Lung (tissue), 12 donors: ENCODE results near the gene CRK. TPM values are rescaled to one million over a fixed set of nuclear protein-coding genes. Genes with fewer than 3 reads are reported as not detected.
A peak's percentile ranks its signal among the peaks of the same experiment; 100 is the strongest.

Experiments used
- ATAC-seq: fragments of 200-7000 bp; cut with Tn5 transposase; one replicate; pipeline ENCODE4 v1.9.1; 2020; ENCODE audit warnings: moderate number of reproducible peaks; ENCODE audit not compliant: insufficient read depth, low FRiP score
- DNase-seq, 3 donors: peaks; one replicate each; pipeline ENCODE4 v3.0.0-alpha.2; 2013 to 2017
- H3K27ac ChIP-seq, 2 donors: one replicate each; pipeline ENCODE4 v1.5.1; 2013; ENCODE audit warnings: mild to moderate bottlenecking in 2 of 2, moderate library complexity in 2 of 2, control low read depth in 1 of 2, inconsistent platforms in 1 of 2, low read depth in 1 of 2, low read length in 1 of 2
- H3K27me3 ChIP-seq, 3 donors: one replicate each; pipeline ENCODE4 v1.5.1; 2013; ENCODE audit warnings: low read length in 2 of 3; ENCODE audit not compliant: control insufficient read depth in 3 of 3, insufficient read depth in 3 of 3
- H3K36me3 ChIP-seq, 4 donors: one replicate each; pipeline ENCODE4 v1.5.1; 2013; ENCODE audit warnings: low read length in 4 of 4, mild to moderate bottlenecking in 1 of 4, moderate library complexity in 1 of 4; ENCODE audit not compliant: control insufficient read depth in 4 of 4, insufficient read depth in 4 of 4
- H3K4me1 ChIP-seq, 5 donors: one replicate each; pipeline ENCODE4 v1.5.1; 2013; ENCODE audit warnings: low read length in 5 of 5, mild to moderate bottlenecking in 2 of 5, moderate library complexity in 1 of 5; ENCODE audit not compliant: control insufficient read depth in 5 of 5, insufficient read depth in 5 of 5
- H3K4me3 ChIP-seq: one replicate; pipeline ENCODE4 v1.5.1; 2013; ENCODE audit warnings: mild to moderate bottlenecking, control low read depth, moderate library complexity
- H3K9ac ChIP-seq, 2 donors: one replicate each; pipeline ENCODE4 v1.5.1; 2013; ENCODE audit warnings: low read length in 2 of 2, control low read depth in 1 of 2; ENCODE audit not compliant: insufficient read depth in 1 of 2
- H3K9me3 ChIP-seq, 4 donors: one replicate each; pipeline ENCODE4 v1.5.1; 2013; ENCODE audit warnings: low read length in 3 of 4, mild to moderate bottlenecking in 1 of 4, moderate library complexity in 1 of 4; ENCODE audit not compliant: control insufficient read depth in 4 of 4, insufficient read depth in 3 of 4
- CTCF ChIP-seq: IDR thresholded peaks from 2 replicates; pipeline ENCODE4 v1.5.1; 2012; ENCODE audit warnings: mild to moderate bottlenecking; ENCODE audit errors: control extremely low read depth, extremely low read depth
- WGBS, 2 donors: extraction: QIAGEN DNeasy Blood & Tissue Kit; methylation state at CpG; one replicate each; pipeline ENCODE4 v1.1.7; 2013; 5-methylcytosine and 5-hydroxymethylcytosine counted together
- polyA plus RNA-seq, 2 donors: library from polyadenylated mRNA; stranded (reverse); fragments of 200-250 nt; gene quantifications; one replicate each; pipeline ENCODE4 v1.2.1, GENCODE V29; 2013
- total RNA-seq, 2 donors: library from RNA; depleted of rRNA in 1 of 2; stranded (reverse); fragments of >200 nt in 1 of 2; gene quantifications; one replicate each; pipeline ENCODE4 v1.2.1, GENCODE V29; 2014 to 2021
- donor health status: control.
- donor health status: control.
- donor health status: Bipolar disorder and iron deficiency.
- donor health status: healthy.
- donor health status: DM: yes; HTN: yes; CAD: no.

The CRK gene
- total and polyA plus RNA-seq, 4 donors, result 29.3 to 67.5 (median 49.5) TPM

DNA sequence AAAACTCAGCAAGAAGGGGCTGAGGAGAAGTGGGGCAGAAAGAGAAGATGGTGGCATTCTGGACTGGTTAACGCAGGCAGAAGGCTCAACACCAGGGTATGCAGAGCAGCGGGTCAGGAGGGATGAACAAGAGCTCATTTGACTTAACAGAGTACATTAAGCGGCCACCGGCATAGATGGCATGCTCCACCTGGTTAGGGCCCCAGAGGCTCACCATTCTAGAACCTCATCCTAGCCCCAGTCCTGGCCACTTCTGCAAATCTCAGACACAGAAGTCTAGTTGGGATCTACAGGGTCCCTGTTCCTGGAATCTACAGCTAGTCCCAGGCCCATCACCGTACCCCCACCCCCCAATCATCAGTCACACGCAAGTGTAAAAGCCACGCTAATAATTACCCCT is 38.2 kb upstream of the CRK start:
- Histone ChIP-seq H3K36me3 (peaks cover 0 to 34% (median 4%) of the 10 kb centered on the region in 4 donors), H3K4me3 (no peak overlapping the region), H3K27ac (peak overlapping the region; percentile 90 to 92), H3K9ac (no peak overlapping the region), H3K4me1 (peaks cover 4 to 40% (median 11%) of the 10 kb centered on the region in 5 donors), H3K27me3 (no peaks in the 10 kb centered on the region), H3K9me3 (no peaks in the 10 kb centered on the region)
- ATAC-seq (no peak), DNase-seq (no peak)
- no peak for TF ChIP-seq CTCF
- WGBS, 2 donors, result 96 to 97% methylated on average over 7 of the region's 7 CpGs

DNA sequence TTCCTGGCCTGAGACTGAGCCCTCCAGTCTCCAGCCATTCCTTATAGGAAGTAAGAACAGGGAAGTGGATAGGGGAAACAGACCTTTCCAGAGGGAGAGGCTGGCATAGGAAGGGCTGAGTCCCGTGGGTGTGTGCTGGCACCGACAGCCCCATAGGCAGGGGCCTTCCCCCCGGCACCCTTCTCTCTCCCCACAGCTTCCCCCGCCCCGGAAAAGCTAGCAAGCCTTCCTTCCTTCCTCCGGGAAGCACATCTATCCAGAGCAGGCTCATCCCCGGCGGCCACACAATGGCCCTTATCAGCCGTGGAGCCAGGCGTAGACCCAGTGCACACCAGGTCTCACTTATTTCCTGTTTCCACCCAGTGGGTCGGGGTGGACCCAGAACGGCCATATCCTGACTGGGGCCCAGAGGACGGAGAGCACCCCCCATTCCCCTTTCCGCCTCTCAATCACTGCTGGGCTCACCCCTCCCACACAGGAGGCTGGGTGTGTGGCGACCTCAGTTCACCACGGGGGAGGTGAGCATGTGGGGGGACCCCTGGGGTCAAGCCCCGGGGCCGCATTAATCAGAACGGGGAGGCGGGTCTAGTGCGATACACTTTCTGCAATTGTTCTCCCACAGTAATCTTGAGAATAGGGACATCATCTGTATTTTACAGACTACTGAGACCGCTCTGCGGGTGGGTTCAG is 37.4 kb upstream of the CRK start:
- peaks cover 4 to 48% (median 14%) of the 10 kb centered on the region in 5 donors for H3K4me1 ChIP-seq

GRCh38 chr17:1492249-1493206 is 36.5 kb upstream of the CRK start, which contains the start of gene MYO1C:
MYO1C (minus strand) TSS chr17:1492686; CDS start chr17:1492487, 199 bp downstream.
- peak within 1 kb of the TSS in 1 of 2 donors; percentile 16 for H3K9ac ChIP-seq
- DNase-seq (no peak), ATAC-seq (no peak)
- peak within 1 kb of the TSS; percentile 90 to 92 for H3K27ac ChIP-seq
- H3K4me3 ChIP-seq, result peak within 1 kb of the TSS; percentile 54
- H3K9me3 ChIP-seq, result no peaks in the 10 kb centered on the region
- peaks cover 4 to 45% (median 14%) of the 10 kb centered on the region in 5 donors for H3K4me1 ChIP-seq
- 46 to 52% methylated on average over 35 of the region's 35 CpGs for WGBS, 2 donors
- peaks cover 0 to 31% (median 3%) of the 10 kb centered on the region in 4 donors for H3K36me3 ChIP-seq
- no peak for TF ChIP-seq CTCF
- H3K27me3 ChIP-seq, result no peaks in the 10 kb centered on the region

More for the DNA sequence above, 37.4 kb upstream of the CRK start:
- peaks cover 0 to 34% (median 3%) of the 10 kb centered on the region in 4 donors for H3K36me3 ChIP-seq
- H3K9ac ChIP-seq, result no peak overlapping the region
- WGBS, 2 donors, result 44 to 45% methylated on average over 21 to 23 of the region's 23 CpGs
- peak; percentile 4 for ATAC-seq
- no peak for TF ChIP-seq CTCF
- no peak overlapping the region for H3K4me3 ChIP-seq
- H3K9me3 ChIP-seq, result no peaks in the 10 kb centered on the region
- H3K27ac ChIP-seq, result peak overlapping the region; percentile 90 to 92
- H3K27me3 ChIP-seq, result no peaks in the 10 kb centered on the region
- no peak for DNase-seq
